A549 (cell line): ENCODE results near the gene DYSF. TPM values are rescaled to one million over a fixed set of nuclear protein-coding genes. Genes with fewer than 3 reads are reported as not detected.

Experiments
- ATAC-seq, 2 experiments: fragments of 200-7000 bp in 1 of 2; fragments of >200 bp in 1 of 2; cut with Nextera tagmentation in 1 of 2; cut with Tn5 transposase in 1 of 2; 3 replicates each; pipeline versions ENCODE4 v1.8.0 to v1.9.1; 2018 to 2020; ENCODE audit warnings: mild to moderate bottlenecking in 1 of 2, moderate library complexity in 1 of 2
- CTCF ChIA-PET: fragments of 300-600 bp; sonication (Branson Sonifier 250); formaldehyde crosslinking; extraction: SDS; loops from one replicate; lab custom pipeline; 2021; ENCODE audit warnings: antibody characterized with exemption, inconsistent platforms; lab: Yijun Ruan, JAX
- POLR2A ChIA-PET: fragments of 350-600 bp; formaldehyde crosslinking; extraction: SDS; loops from one replicate; lab custom pipeline; 2021; ENCODE audit warnings: antibody characterized with exemption, inconsistent platforms; lab: Yijun Ruan, JAX
- DNase-seq, 2 experiments: peaks; one replicate each; pipeline versions ENCODE4 v3.0.0 to v3.0.0-alpha.2; 2011 to 2016; ENCODE audit warnings: low read depth in 1 of 2, low spot score in 1 of 2
- FAIRE-seq: peaks from 2 replicates; lab custom pipeline; 2011; peaks lifted over from hg19 to GRCh38; lab: Jason Lieb, UNC
- H3K27ac ChIP-seq, 2 experiments: fragments of >200 bp; sonication (Bioruptor Twin); formaldehyde crosslinking; 3 replicates each; pipeline ENCODE4 v1.5.1; 2016 to 2017
- H3K4me1 ChIP-seq: fragments of >200 bp; sonication (Bioruptor Twin); formaldehyde crosslinking; 3 replicates; pipeline ENCODE4 v1.6.1; 2016
- H3K4me2 ChIP-seq: fragments of >200 bp; sonication (Bioruptor Twin); formaldehyde crosslinking; 3 replicates; pipeline ENCODE4 v1.6.1; 2016
- H3K4me3 ChIP-seq: fragments of >200 bp; sonication (Bioruptor Twin); formaldehyde crosslinking; 3 replicates; pipeline ENCODE4 v1.5.1; 2016
- H3K9me3 ChIP-seq: fragments of >200 bp; sonication (Bioruptor Twin); formaldehyde crosslinking; 3 replicates; pipeline ENCODE4 v1.6.1; 2016
- CBX2 ChIP-seq: fragments of 200-600 bp; sonication (generic); IDR thresholded peaks from 2 replicates; pipeline ENCODE4 v1.6.1; 2016; ENCODE audit warnings: low read depth, mild to moderate bottlenecking, borderline replicate concordance
- CBX8 ChIP-seq: fragments of 200-600 bp; sonication (generic); IDR thresholded peaks from 2 replicates; pipeline ENCODE4 v1.6.1; 2016
- CEBPB ChIP-seq, 2 experiments: fragments of >200 bp in 1 of 2; sonication (Bioruptor Twin) in 1 of 2; formaldehyde crosslinking in 1 of 2; IDR thresholded peaks; 2 replicates each; pipeline ENCODE4 v1.6.1; 2012 to 2016
- E2F6 ChIP-seq: IDR thresholded peaks from 2 replicates; pipeline ENCODE4 v1.6.1; 2012; ENCODE audit warnings: low read depth, borderline replicate concordance
- ESRRA ChIP-seq: fragments of 150-350 bp; IDR thresholded peaks from 2 replicates; pipeline ENCODE4 v1.6.1; 2014; ENCODE audit warnings: mild to moderate bottlenecking, low read length, borderline replicate concordance
- FOSB ChIP-seq: fragments of 250-450 bp; sonication (Bioruptor Pico); IDR thresholded peaks from 2 replicates; pipeline ENCODE4 v1.5.0; 2020; ENCODE audit warnings: mild to moderate bottlenecking, moderate library complexity
- HDAC2 ChIP-seq: fragments of 200-600 bp; sonication (generic); IDR thresholded peaks from 2 replicates; pipeline ENCODE4 v1.6.1; 2016
- HOXB5 ChIP-seq: fragments of 250-450 bp; sonication (Bioruptor Pico); IDR thresholded peaks from 2 replicates; pipeline ENCODE4 v1.5.0; 2020; ENCODE audit warnings: mild to moderate bottlenecking, moderate library complexity
- JUN ChIP-seq, 2 experiments: fragments of >200 bp; sonication (Bioruptor Twin); formaldehyde crosslinking; IDR thresholded peaks; 2 replicates in 1 of 2; 3 replicates in 1 of 2; pipeline ENCODE4 v1.6.1; 2016 to 2017
- KDM1A ChIP-seq: fragments of 200-600 bp; sonication (generic); IDR thresholded peaks from 2 replicates; pipeline ENCODE4 v1.6.1; 2016; ENCODE audit warnings: low read depth, mild to moderate bottlenecking
- NFE2L2 ChIP-seq: fragments of 150-350 bp; conservative IDR thresholded peaks from 2 replicates; pipeline ENCODE4 v1.6.1; 2014; ENCODE audit warnings: low read length
- PHF8 ChIP-seq: fragments of 200-600 bp; sonication (generic); IDR thresholded peaks from 2 replicates; pipeline ENCODE4 v1.6.1; 2016; ENCODE audit warnings: low read depth, mild to moderate bottlenecking, antibody characterized with exemption, moderate library complexity, borderline replicate concordance
- RAD21 ChIP-seq, 2 experiments: fragments of >200 bp in 1 of 2; sonication (Bioruptor Twin) in 1 of 2; formaldehyde crosslinking in 1 of 2; IDR thresholded peaks in 1 of 2; conservative IDR thresholded peaks in 1 of 2; 2 replicates in 1 of 2; 3 replicates in 1 of 2; pipeline ENCODE4 v1.6.1; 2012 to 2018; ENCODE audit warnings: inconsistent platforms in 1 of 2
- RCOR1 ChIP-seq: fragments of 150-350 bp; IDR thresholded peaks from 2 replicates; pipeline ENCODE4 v1.6.1; 2014; ENCODE audit warnings: antibody characterized with exemption, low read length, low read depth
- RNF2 ChIP-seq: fragments of 200-600 bp; sonication (generic); IDR thresholded peaks from 2 replicates; pipeline ENCODE4 v1.6.1; 2016; ENCODE audit warnings: low read depth, mild to moderate bottlenecking, antibody characterized with exemption, moderate library complexity, borderline replicate concordance
- ZNF302 ChIP-seq: fragments of 250-450 bp; sonication (Bioruptor Pico); IDR thresholded peaks from 2 replicates; pipeline ENCODE4 v1.9.0; 2021; ENCODE audit warnings: inconsistent platforms, mild to moderate bottlenecking, moderate library complexity
- WGBS: methylation state at CpG from one replicate; pipeline ENCODE4 v1.1.6; 2017; ENCODE audit errors: missing lambda C conversion rate; 5-methylcytosine and 5-hydroxymethylcytosine counted together
- polyA plus RNA-seq, 4 experiments: library from polyadenylated mRNA; depleted of rRNA in 3 of 4; stranded (reverse); fragments of >200 nt; fragmentation: RNase III in 1 of 4; extraction: RNeasy Plus Mini Kit Qiagen cat#74134 plus additional on column Dnase treatment in 1 of 4; gene quantifications; 2 replicates in 3 of 4; 3 replicates in 1 of 4; pipeline ENCODE4 v1.2.3, GENCODE V29; 2011 to 2017

Gene DYSF
- polyA plus RNA-seq, 2 of the 4 experiments (the other 2 are of a cell fraction) = 0.36 to 0.98 TPM

- 88% methylated on average over 17 of the region's 17 CpGs for whole genome bisulfite sequencing
- no peak for TF ChIP-seq ZNF302 (CRISPR knock-in tag)
- TF ChIP-seq CEBPB (IDR thresholded peaks at IDR 0.05) = no peak
- TF ChIP-seq HOXB5 = no peak
- no peak for TF ChIP-seq ESRRA
- no peak for TF ChIP-seq HDAC2
- Histone ChIP-seq H3K4me3 (no peak overlapping the region), H3K9me3 (no peaks in the 10 kb centered on the region), H3K4me1 (peaks cover 29% of the 10 kb centered on the region), H3K4me2 (no peak overlapping the region), H3K27ac (no peak overlapping the region)
- ATAC-seq (peak in 1 of 2 experiments; percentile 17; a peak in 1 of 6 replicates), FAIRE-seq (no peak), DNase-seq (no peak)
- ChIA-PET CTCF (interaction anchor here (1.0 to 14.8 kb wide), 5 partner anchors 8 to 123 kb away, joined by 4 to 311 read pairs (median 6); partner anchors contain the start of gene ZNF638), POLR2A (no interaction called here)
These were observed 1.1 kb downstream of the DYSF start for GRCh38 chr2:71454221-71455010.

- Histone ChIP-seq H3K9me3 (no peaks in the 10 kb centered on the region), H3K4me2 (no peak overlapping the region), H3K4me1 (peaks cover 29% of the 10 kb centered on the region), H3K4me3 (no peak overlapping the region), H3K27ac (peak overlapping the region in 1 of 2 experiments; percentile 51; a peak in 2 of 6 replicates)
- POLR2A ChIA-PET = no interaction called here
- FAIRE-seq (no peak), DNase-seq (no peak), ATAC-seq (no peak)
- 75% methylated on average over 8 of the region's 8 CpGs for WGBS
- TF ChIP-seq KDM1A (no peak), CBX8 (no peak), RNF2 (no peak), JUN (IDR thresholded peaks at IDR 0.05) (no peak), PHF8 (no peak)
- CTCF ChIA-PET = interaction anchor here (0.6 to 14.8 kb wide), 7 partner anchors 8 to 167 kb away, joined by 4 to 311 read pairs (median 5); partner anchors contain the start of gene ZNF638
These were observed 1.8 kb downstream of the DYSF start for GRCh38 chr2:71455011-71455740.

- 42% methylated on average over 5 of the region's 6 CpGs for WGBS
- ATAC-seq = peak in 1 of 2 experiments; percentile 10; a peak in 2 of 6 replicates
- CTCF ChIA-PET = interaction anchor here (1.6 to 14.8 kb wide), 6 partner anchors 7 to 74 kb away, joined by 4 to 311 read pairs (median 16); no protein-coding TSS in a partner anchor
- FAIRE-seq = no peak
- no peak overlapping the region for H3K4me3 ChIP-seq
- no peak for DNase-seq
- POLR2A ChIA-PET = no interaction called here
- H3K27ac ChIP-seq = peak overlapping the region in 1 of 2 experiments; percentile 51; a peak in 3 of 6 replicates
- no peaks in the 10 kb centered on the region for H3K9me3 ChIP-seq
- no peak for TF ChIP-seq NFE2L2
- TF ChIP-seq FOSB (CRISPR knock-in tag) = no peak
- no peak for TF ChIP-seq RAD21 (conservative IDR thresholded peaks at IDR 0.05 in 1 of 2, IDR thresholded peaks at IDR 0.05 in 1 of 2)
- TF ChIP-seq PHF8 = no peak
- TF ChIP-seq CBX2 = no peak
- TF ChIP-seq E2F6 = no peak
- TF ChIP-seq ESRRA = no peak
- TF ChIP-seq CEBPB (IDR thresholded peaks at IDR 0.05) = no peak
- no peak for TF ChIP-seq RCOR1
- peak overlapping the region; percentile 11; the same call in 1 of the 3 replicates for H3K4me2 ChIP-seq
- peaks cover 29% of the 10 kb centered on the region for H3K4me1 ChIP-seq
These were observed 2.6 kb downstream of the DYSF start for GRCh38 chr2:71455741-71456569.
